B cell (primary cell): Measurements from ENCODE around the gene ADAM23. TPM values are rescaled to one million over a fixed set of nuclear protein-coding genes. Genes with fewer than 3 reads are reported as not detected.

Experiments
- ATAC-seq: fragments of 200-7000 bp; cut with Tn5 transposase; one replicate; pipeline ENCODE4 v1.10.0; 2021; ENCODE audit warnings: low read depth, mild to moderate bottlenecking, moderate number of reproducible peaks, moderate library complexity
- CTCF ChIA-PET: fragments of 350-600 bp; sonication (Branson Sonifier 250); formaldehyde crosslinking; loops from one replicate; lab custom pipeline; 2021; ENCODE audit warnings: antibody characterized with exemption, inconsistent platforms; lab: Charles Lee
- POLR2A ChIA-PET: fragments of 350-600 bp; sonication (Branson Sonifier 250); formaldehyde crosslinking; loops from one replicate; lab custom pipeline; 2021; ENCODE audit warnings: antibody characterized with exemption; lab: Charles Lee
- DNase-seq: peaks from one replicate; pipeline ENCODE4 v3.0.0; 2013
- H2AFZ ChIP-seq: 2 replicates; pipeline ENCODE4 v1.6.1; 2012; ENCODE audit warnings: mild to moderate bottlenecking, low read depth, low read length; ENCODE audit not compliant: insufficient read depth, poor library complexity, severe bottlenecking
- H3K27ac ChIP-seq, 2 donors: 1 replicate in 1 of 2; 2 replicates in 1 of 2; pipeline ENCODE4 v1.5.1; 2012 to 2013; ENCODE audit warnings: low read length in 2 of 2, mild to moderate bottlenecking in 2 of 2, moderate library complexity in 1 of 2
- H3K27me3 ChIP-seq, 4 experiments: fragments of 200-600 bp in 1 of 4; sonication (generic) in 1 of 4; replicated peaks in 1 of 4; 1 replicate in 2 of 4; 2 replicates in 2 of 4; pipeline versions ENCODE4 v1.6.1 to v1.7.0; 2013 to 2016; ENCODE audit warnings: low read length in 3 of 4, mild to moderate bottlenecking in 2 of 4, mixed read lengths in 1 of 4, moderate library complexity in 1 of 4; ENCODE audit not compliant: insufficient read depth in 4 of 4, control insufficient read depth in 3 of 4; ENCODE audit errors: control extremely low read depth in 1 of 4
- H3K36me3 ChIP-seq, 2 experiments: replicated peaks in 1 of 2; 1 replicate in 1 of 2; 2 replicates in 1 of 2; pipeline versions ENCODE4 v1.6.1 to v1.7.1; 2013; ENCODE audit warnings: low read length in 1 of 2; ENCODE audit not compliant: insufficient read depth in 2 of 2, control insufficient read depth in 1 of 2; ENCODE audit errors: control extremely low read depth in 1 of 2, extremely low read depth in 1 of 2
- H3K4me1 ChIP-seq, 2 donors: fragments of 200-600 bp in 1 of 2; sonication (generic) in 1 of 2; 1 replicate in 1 of 2; 2 replicates in 1 of 2; pipeline versions ENCODE4 v1.5.1 to v1.6.1; 2013 to 2017; ENCODE audit warnings: low read length in 2 of 2; ENCODE audit not compliant: control insufficient read depth in 2 of 2, insufficient read depth in 2 of 2
- H3K4me2 ChIP-seq: replicated peaks from 2 replicates; pipeline ENCODE3; 2012; ENCODE audit warnings: mild to moderate bottlenecking, low read depth, low read length; ENCODE audit not compliant: poor library complexity, severe bottlenecking
- H3K4me3 ChIP-seq, 5 experiments: fragments of 200-600 bp in 1 of 5; sonication (generic) in 1 of 5; 1 replicate in 3 of 5; 2 replicates in 2 of 5; pipeline versions ENCODE4 v1.5.1 to v1.7.0; 2011 to 2016; ENCODE audit warnings: low read length in 4 of 5, mild to moderate bottlenecking in 4 of 5, low read depth in 2 of 5, control low read depth in 1 of 5, moderate library complexity in 1 of 5; ENCODE audit not compliant: insufficient read depth in 1 of 5; ENCODE audit errors: control extremely low read depth in 1 of 5, extremely low read depth in 1 of 5
- H3K79me2 ChIP-seq: fragments of 200-600 bp; sonication (generic); one replicate; pipeline ENCODE4 v1.6.0; 2016; ENCODE audit warnings: low read length; ENCODE audit not compliant: control insufficient read depth, insufficient read depth
- H3K9ac ChIP-seq: fragments of 200-600 bp; sonication (generic); 2 replicates; pipeline ENCODE4 v1.6.1; 2017; ENCODE audit warnings: mild to moderate bottlenecking, low read length, moderate library complexity
- H3K9me3 ChIP-seq, 3 donors: one replicate each; pipeline versions ENCODE4 v1.6.1 to v1.7.1; 2013; ENCODE audit warnings: low read length in 2 of 3; ENCODE audit not compliant: control insufficient read depth in 2 of 3, insufficient read depth in 1 of 3; ENCODE audit errors: control extremely low read depth in 1 of 3
- H4K20me1 ChIP-seq: 2 replicates; pipeline ENCODE4 v1.6.0; 2012; ENCODE audit warnings: mild to moderate bottlenecking, low read length; ENCODE audit not compliant: insufficient read depth, control insufficient read depth, poor library complexity, severe bottlenecking
- H3K27ac Mint-ChIP-seq: one replicate; pipeline ENCODE4 v1.8.0; 2021; ENCODE audit warnings: mixed read lengths
- H3K27me3 Mint-ChIP-seq: one replicate; pipeline ENCODE4 v1.8.0; 2021; ENCODE audit warnings: mixed read lengths
- H3K4me1 Mint-ChIP-seq: one replicate; pipeline ENCODE4 v1.8.0; 2021; ENCODE audit warnings: mixed read lengths
- H3K4me3 Mint-ChIP-seq: one replicate; pipeline ENCODE4 v1.8.0; 2021; ENCODE audit warnings: mixed read lengths
- H3K9me3 Mint-ChIP-seq: one replicate; pipeline ENCODE4 v1.8.0; 2022; ENCODE audit warnings: mixed read lengths; ENCODE audit not compliant: insufficient read depth
- EZH2 ChIP-seq: IDR thresholded peaks from 2 replicates; pipeline ENCODE4 v1.6.1; 2012; ENCODE audit warnings: borderline replicate concordance, low read depth, mild to moderate bottlenecking, moderate library complexity, low read length; ENCODE audit not compliant: insufficient read depth, poor library complexity, severe bottlenecking
- WGBS: methylation state at CpG from one replicate; pipeline ENCODE4 v1.1.5; 2013; ENCODE audit warnings: missing lambda C conversion rate; ENCODE audit not compliant: insufficient coverage; 5-methylcytosine and 5-hydroxymethylcytosine counted together
- intact Hi-C: fragments of 100-400 bp; cut with micrococcal nuclease; formaldehyde crosslinking; loops from one replicate; pipeline ENCODE4 v1.10.0; 2022
- polyA plus RNA-seq: library from polyadenylated mRNA; depleted of rRNA; stranded (reverse); fragments of >200 nt; gene quantifications from 2 replicates; pipeline ENCODE4 v1.2.3, GENCODE V29; 2012
- total RNA-seq, 2 donors: library from RNA; stranded (reverse); fragments of 120-200 nt in 1 of 2; gene quantifications; 1 replicate in 1 of 2; 2 replicates in 1 of 2; pipeline versions ENCODE4 v1.2.3 to v1.2.4, GENCODE V29; 2013 to 2022
- TF ChIP-seq, protein P1 (sequence below): fragments of 200-600 bp; IDR thresholded peaks from one replicate; pipeline ENCODE4 v1.8.0; 2022; ENCODE audit warnings: antibody characterized with exemption, mild to moderate bottlenecking

Gene ADAM23
- total and polyA plus RNA-seq, 2 donors (not counting 1 experiment from before 2014, with no cell fraction given), result 0.78 to 1.7 TPM

DNA sequence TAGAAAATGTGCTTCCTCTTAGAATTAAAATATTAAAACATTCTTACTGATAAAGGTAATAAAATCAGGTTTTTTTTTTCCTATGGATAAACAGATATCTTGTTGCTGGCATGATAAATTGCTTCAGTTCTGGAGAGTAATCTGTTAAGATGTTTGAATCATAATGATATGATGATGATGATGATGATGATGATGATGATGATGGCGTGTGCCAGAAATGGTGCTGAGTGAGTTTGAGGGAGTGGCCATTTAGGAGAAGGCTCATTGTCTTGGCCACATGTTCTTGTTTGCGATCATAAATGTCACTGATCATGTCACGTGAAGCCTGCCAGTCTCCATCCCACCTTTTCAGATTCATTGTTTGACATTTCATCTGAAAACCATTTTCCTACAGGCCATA, 35.0 kb downstream of the ADAM23 start:
- H3K27me3 Mint-ChIP-seq, result peaks cover 5% of the 10 kb centered on the region

DNA sequence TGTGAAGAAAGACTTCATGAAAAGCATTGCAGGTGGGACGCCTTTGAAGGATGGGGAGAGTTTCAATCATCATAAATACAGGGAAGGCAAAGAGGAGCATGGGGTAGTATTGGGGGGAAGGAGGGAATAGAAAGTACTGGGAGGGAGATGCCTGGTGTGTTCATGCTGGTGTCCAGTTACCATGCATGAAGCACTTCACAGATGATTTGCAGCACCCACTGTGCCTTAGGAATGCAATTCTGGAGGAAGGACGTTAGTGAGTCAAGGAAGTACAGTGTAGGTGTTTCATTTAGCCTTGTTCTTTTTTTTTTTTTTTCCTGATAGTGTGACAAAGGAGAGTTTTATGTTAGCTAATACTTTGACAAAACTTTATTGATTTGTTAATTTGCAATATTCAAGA, 36.8 kb downstream of the ADAM23 start:
- no peaks in the 10 kb centered on the region for H3K4me1 ChIP-seq
- no peak for TF ChIP-seq EZH2
- TF ChIP-seq, protein P1, sequence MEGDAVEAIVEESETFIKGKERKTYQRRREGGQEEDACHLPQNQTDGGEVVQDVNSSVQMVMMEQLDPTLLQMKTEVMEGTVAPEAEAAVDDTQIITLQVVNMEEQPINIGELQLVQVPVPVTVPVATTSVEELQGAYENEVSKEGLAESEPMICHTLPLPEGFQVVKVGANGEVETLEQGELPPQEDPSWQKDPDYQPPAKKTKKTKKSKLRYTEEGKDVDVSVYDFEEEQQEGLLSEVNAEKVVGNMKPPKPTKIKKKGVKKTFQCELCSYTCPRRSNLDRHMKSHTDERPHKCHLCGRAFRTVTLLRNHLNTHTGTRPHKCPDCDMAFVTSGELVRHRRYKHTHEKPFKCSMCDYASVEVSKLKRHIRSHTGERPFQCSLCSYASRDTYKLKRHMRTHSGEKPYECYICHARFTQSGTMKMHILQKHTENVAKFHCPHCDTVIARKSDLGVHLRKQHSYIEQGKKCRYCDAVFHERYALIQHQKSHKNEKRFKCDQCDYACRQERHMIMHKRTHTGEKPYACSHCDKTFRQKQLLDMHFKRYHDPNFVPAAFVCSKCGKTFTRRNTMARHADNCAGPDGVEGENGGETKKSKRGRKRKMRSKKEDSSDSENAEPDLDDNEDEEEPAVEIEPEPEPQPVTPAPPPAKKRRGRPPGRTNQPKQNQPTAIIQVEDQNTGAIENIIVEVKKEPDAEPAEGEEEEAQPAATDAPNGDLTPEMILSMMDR, result no peak
- no peak overlapping the region for H3K9ac ChIP-seq
- no peak overlapping the region for H3K27ac ChIP-seq
- H3K9me3 ChIP-seq, result no peaks in the 10 kb centered on the region
- no peak overlapping the region for H3K4me3 ChIP-seq
- Mint-ChIP-seq H3K4me3 (no peak overlapping the region), H3K4me1 (no peaks in the 10 kb centered on the region), H3K9me3 (no peaks in the 10 kb centered on the region), H3K27me3 (peaks cover 5% of the 10 kb centered on the region), H3K27ac (no peak overlapping the region)
- ChIA-PET POLR2A (no interaction called here), CTCF (no interaction called here)
- H4K20me1 ChIP-seq, result no peaks in the 10 kb centered on the region
- no peak for DNase-seq
- no peak overlapping the region for H2AFZ ChIP-seq
- intact Hi-C loops, result no loop called here
- H3K4me2 ChIP-seq, result no peak overlapping the region
- H3K36me3 ChIP-seq, result no peaks in the 10 kb centered on the region
- WGBS, result 83% methylated on average over 1 of the region's 2 CpGs
- no peaks in the 10 kb centered on the region for H3K79me2 ChIP-seq
- H3K27me3 ChIP-seq, result no peaks in the 10 kb centered on the region
- ATAC-seq, result no peak

More for the DNA sequence above, 35.0 kb downstream of the ADAM23 start:
- Histone ChIP-seq H3K9me3 (no peaks in the 10 kb centered on the region), H3K36me3 (no peaks in the 10 kb centered on the region), H3K27me3 (no peaks in the 10 kb centered on the region), H3K4me2 (no peak overlapping the region), H2AFZ (no peak overlapping the region), H4K20me1 (no peaks in the 10 kb centered on the region), H3K27ac (no peak overlapping the region), H3K79me2 (no peaks in the 10 kb centered on the region), H3K9ac (no peak overlapping the region), H3K4me1 (no peaks in the 10 kb centered on the region), H3K4me3 (no peak overlapping the region)
- no CpG with 5 or more reads among the region's 3 CpGs for WGBS
- ChIA-PET POLR2A (no interaction called here), CTCF (no interaction called here)
- intact Hi-C loops, result no loop called here
- ATAC-seq (no peak), DNase-seq (no peak)
- Mint-ChIP-seq H3K4me1 (no peaks in the 10 kb centered on the region), H3K9me3 (no peaks in the 10 kb centered on the region), H3K4me3 (no peak overlapping the region), H3K27ac (no peak overlapping the region)
- TF ChIP-seq, protein P1, result no peak
- TF ChIP-seq EZH2, result no peak
